Aorta (tissue), 5 donors: ENCODE data around the gene SYNGR3. TPM values are rescaled to one million over a fixed set of nuclear protein-coding genes. Genes with fewer than 3 reads are reported as not detected.
"Not testable (repeated sequence)": the region's sequence is repeated elsewhere in the genome, so short reads cannot be mapped to it uniquely, and the experiment has no call there.

Source experiments
- ATAC-seq: fragments of 200-7000 bp; cut with Tn5 transposase; one replicate; pipeline ENCODE4 v1.9.1; 2022; ENCODE audit warnings: moderate library complexity; ENCODE audit not compliant: low FRiP score
- DNase-seq, 2 donors: peaks; one replicate each; pipeline ENCODE4 v3.0.0-alpha.2; 2020
- H3K27ac ChIP-seq, 2 donors: one replicate each; pipeline ENCODE4 v1.5.1; 2013; ENCODE audit warnings: low read length in 2 of 2, mild to moderate bottlenecking in 2 of 2, moderate library complexity in 2 of 2, control low read depth in 1 of 2, inconsistent platforms in 1 of 2, low read depth in 1 of 2
- H3K27me3 ChIP-seq, 2 donors: one replicate each; pipeline ENCODE4 v1.6.1; 2013; ENCODE audit warnings: control low read depth in 1 of 2, low read length in 1 of 2, mild to moderate bottlenecking in 1 of 2, moderate library complexity in 1 of 2; ENCODE audit not compliant: insufficient read depth in 2 of 2, control insufficient read depth in 1 of 2
- H3K36me3 ChIP-seq, 2 donors: one replicate each; pipeline ENCODE4 v1.6.1; 2013; ENCODE audit warnings: control low read depth in 1 of 2, low read length in 1 of 2, mild to moderate bottlenecking in 1 of 2; ENCODE audit not compliant: insufficient read depth in 2 of 2, control insufficient read depth in 1 of 2
- H3K4me1 ChIP-seq, 2 donors: one replicate each; pipeline ENCODE4 v1.6.1; 2013; ENCODE audit warnings: low read length in 2 of 2, control low read depth in 1 of 2, mild to moderate bottlenecking in 1 of 2, moderate library complexity in 1 of 2; ENCODE audit not compliant: insufficient read depth in 2 of 2, control insufficient read depth in 1 of 2
- H3K4me3 ChIP-seq, 2 donors: one replicate each; pipeline ENCODE4 v1.5.1; 2013; ENCODE audit warnings: low read length in 2 of 2, control low read depth in 1 of 2, mild to moderate bottlenecking in 1 of 2
- H3K9me3 ChIP-seq: one replicate; pipeline ENCODE4 v1.6.1; 2013; ENCODE audit warnings: mild to moderate bottlenecking, low read length; ENCODE audit not compliant: control insufficient read depth
- WGBS, 2 donors: extraction: QIAGEN DNeasy Blood & Tissue Kit; methylation state at CpG; one replicate each; pipeline ENCODE4 v1.1.7; 2013; 5-methylcytosine and 5-hydroxymethylcytosine counted together
- intact Hi-C, 2 donors: fragments of 100-400 bp; cut with DNase I; formaldehyde crosslinking; loops; one replicate each; pipeline versions ENCODE4 v1.14.2 to v1.15.0; 2022
- polyA plus RNA-seq, 2 donors: library from polyadenylated mRNA; stranded (reverse); fragments of 200-250 nt; gene quantifications; one replicate each; pipeline ENCODE4 v1.2.3, GENCODE V29; 2013
- total RNA-seq, 2 donors: library from RNA; stranded (reverse); fragmentation: NEBNext Ultra II Directional; extraction: Animal tissue kit (Norgen Biotek cat#: 25700); gene quantifications; one replicate each; pipeline ENCODE4 v1.2.1, GENCODE V29; 2021
- donor health status: healthy with polysubstance abuse.
- donor health status: Bipolar disorder and iron deficiency.
- donor health status: DM: no; HTN: no; CAD: no.
- donor health status: DM: no; HTN: no; CAD: no.
- donor health status: DM: yes; HTN: yes; CAD: no.

The SYNGR3 gene
- total and polyA plus RNA-seq, 4 donors: 0.26 to 0.57 (median 0.36) TPM; not detected in 1

GRCh38 chr16:2033057-2033908, 43.5 kb downstream of the SYNGR3 start:
- intact Hi-C loops: no loop called here
- DNase-seq: peak; percentile 80 to 92
- ATAC-seq: peak; percentile 75
- H3K36me3 ChIP-seq: no peaks in the 10 kb centered on the region
- H3K4me1 ChIP-seq: no peaks in the 10 kb centered on the region
- no peaks in the 10 kb centered on the region for H3K27me3 ChIP-seq
- peak overlapping the region in 1 of 2 donors; percentile 3 for H3K4me3 ChIP-seq
- 2 to 5% methylated on average over 30 to 37 of the region's 37 CpGs for WGBS, 2 donors
- H3K27ac ChIP-seq: peak overlapping the region; percentile 64 to 91
- H3K9me3 ChIP-seq: no peaks in the 10 kb centered on the region

DNA sequence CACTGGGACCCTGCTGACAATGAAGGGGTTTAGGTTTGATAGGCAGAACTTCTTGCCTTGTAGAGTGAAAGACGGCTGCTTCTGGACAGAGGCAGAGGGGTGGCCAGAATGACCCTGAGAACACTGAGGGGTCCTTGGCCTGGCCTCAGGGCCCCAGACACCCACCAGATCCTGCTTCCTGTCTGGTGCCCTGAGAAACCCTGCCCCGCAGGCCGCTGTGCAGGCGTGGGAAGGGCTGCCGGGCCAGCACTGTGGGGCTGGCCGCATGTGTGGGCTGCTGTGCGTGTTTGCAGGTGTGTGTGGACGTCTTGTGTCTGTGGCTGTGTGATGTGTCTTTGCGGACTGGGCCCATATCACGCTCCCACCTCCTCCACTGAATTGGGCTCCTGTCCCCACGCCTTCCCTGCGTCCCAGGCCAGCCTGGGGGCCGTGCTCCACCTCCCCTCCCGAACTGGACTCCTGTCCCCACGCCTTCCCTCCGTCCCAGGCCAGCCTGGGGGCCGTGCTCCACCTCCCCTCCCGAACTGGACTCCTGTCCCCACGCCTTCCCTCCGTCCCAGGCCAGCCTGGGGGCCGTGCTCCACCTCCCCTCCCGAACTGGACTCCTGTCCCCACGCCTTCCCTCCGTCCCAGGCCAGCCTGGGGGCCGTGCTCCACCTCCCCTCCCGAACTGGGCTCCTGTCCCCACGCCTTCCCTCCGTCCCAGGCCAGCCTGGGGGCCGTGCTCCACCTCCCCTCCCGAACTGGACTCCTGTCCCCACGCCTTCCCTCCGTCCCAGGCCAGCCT, 44.3 kb downstream of the SYNGR3 start:
- H3K27me3 ChIP-seq, DNase-seq, H3K4me3 ChIP-seq, H3K9me3 ChIP-seq, intact Hi-C loops, H3K36me3 ChIP-seq, ATAC-seq, H3K4me1 ChIP-seq: not testable (repeated sequence)
- H3K27ac ChIP-seq: peak overlapping the region; percentile 64 to 91
- WGBS, 2 donors: 8 to 12% methylated on average over 14 to 16 of the region's 32 CpGs

DNA sequence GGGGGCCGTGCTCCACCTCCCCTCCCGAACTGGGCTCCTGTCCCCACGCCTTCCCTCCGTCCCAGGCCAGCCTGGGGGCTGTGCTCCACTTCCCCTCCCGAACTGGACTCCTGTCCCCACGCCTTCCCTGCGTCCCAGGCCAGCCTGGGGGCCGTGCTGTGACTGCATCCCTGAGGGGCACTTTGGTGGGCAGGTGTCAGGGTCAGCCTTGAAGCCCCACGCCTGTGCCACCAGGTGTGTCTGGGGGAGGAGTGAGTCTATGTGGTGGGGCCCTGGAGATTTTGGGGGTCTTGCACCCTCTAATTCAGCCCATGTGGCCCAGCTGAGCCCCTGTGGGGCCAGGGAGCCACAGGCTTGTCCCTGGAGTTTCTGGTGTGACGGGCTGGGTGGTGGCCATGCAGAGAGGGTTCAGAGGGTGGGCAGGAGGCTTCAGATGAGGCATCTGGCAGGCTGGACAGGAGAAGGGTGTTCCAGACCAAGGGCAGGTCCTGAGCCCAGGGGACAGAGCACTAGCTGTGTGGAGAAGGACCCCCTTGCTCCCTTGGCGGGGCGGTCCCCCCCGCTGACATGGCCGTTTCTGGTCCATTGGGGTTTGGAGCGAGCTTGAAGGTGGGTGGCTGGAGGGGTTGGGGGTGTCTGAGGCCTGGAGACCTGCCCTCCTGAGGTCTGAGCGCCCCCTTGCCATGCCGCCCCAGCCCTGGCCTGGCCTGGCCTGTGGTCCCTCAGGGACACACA, 45.1 kb downstream of the SYNGR3 start:
- Histone ChIP-seq H3K27ac (peak overlapping the region; percentile 73 to 93), H3K27me3 (no peaks in the 10 kb centered on the region), H3K9me3 (no peaks in the 10 kb centered on the region), H3K36me3 (no peaks in the 10 kb centered on the region), H3K4me1 (no peaks in the 10 kb centered on the region), H3K4me3 (no peak overlapping the region)
- ATAC-seq (no peak), DNase-seq (no peak)
- WGBS, 2 donors: 28 to 40% methylated on average over 14 to 17 of the region's 17 CpGs
- intact Hi-C loops: no loop called here

DNA sequence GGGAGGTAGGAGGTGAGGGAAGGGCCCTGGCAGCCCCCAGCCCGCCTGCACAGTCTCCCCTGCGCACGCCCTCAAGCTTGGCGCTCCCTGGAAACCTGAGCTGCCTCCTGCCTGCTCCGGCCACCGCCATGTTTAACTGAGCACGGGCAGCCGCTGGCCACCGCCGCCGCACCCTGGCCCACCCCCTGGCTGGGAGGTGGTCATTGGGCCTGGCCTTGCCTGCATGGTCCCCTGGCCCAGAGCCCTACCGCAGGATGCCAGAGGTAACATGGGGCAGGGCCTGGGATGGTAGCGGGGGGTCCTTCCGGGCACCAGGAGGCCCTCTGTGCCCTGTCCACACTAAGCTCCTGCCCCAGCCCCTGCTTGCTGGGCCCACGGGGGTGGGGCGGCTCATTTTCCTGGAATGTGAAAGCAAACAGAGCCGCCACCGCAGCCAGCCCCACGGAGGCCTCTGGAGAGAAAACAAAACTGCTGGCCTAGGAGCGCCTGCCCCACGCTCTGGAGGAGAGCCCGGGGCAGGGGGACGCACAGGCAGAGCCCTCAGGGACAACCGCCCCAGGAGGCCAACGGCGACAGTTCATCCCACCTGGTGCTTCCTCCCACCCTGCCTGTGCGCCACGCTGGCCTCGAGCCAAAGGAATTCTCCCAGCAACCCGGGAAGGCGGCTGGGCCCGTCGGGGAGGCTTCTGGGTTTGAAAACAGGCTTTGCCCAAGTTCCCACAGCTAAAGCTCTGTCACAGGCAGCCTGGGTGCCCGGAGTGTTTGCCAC, 45.8 kb downstream of the SYNGR3 start:
- no peaks in the 10 kb centered on the region for H3K36me3 ChIP-seq
- no peaks in the 10 kb centered on the region for H3K27me3 ChIP-seq
- no peaks in the 10 kb centered on the region for H3K9me3 ChIP-seq
- intact Hi-C loops: no loop called here
- WGBS, 2 donors: 10% methylated on average over 32 to 34 of the region's 34 CpGs
- H3K4me1 ChIP-seq: no peaks in the 10 kb centered on the region
- DNase-seq (peak; percentile 90 to 93), ATAC-seq (peak; percentile 62)
- H3K27ac ChIP-seq: peak overlapping the region; percentile 73 to 93
- H3K4me3 ChIP-seq: no peak overlapping the region

GRCh38 chr16:2036200-2036966, 46.6 kb downstream of the SYNGR3 start:
- Histone ChIP-seq H3K36me3 (no peaks in the 10 kb centered on the region), H3K9me3 (no peaks in the 10 kb centered on the region), H3K4me1 (no peaks in the 10 kb centered on the region), H3K4me3 (no peak overlapping the region), H3K27me3 (no peaks in the 10 kb centered on the region), H3K27ac (peak overlapping the region; percentile 7 to 93)
- DNase-seq (no peak), ATAC-seq (no peak)
- WGBS, 2 donors: 74 to 77% methylated on average over 42 to 47 of the region's 47 CpGs
- intact Hi-C loops: no loop called here

GRCh38 chr16:2037115-2037514, 47.3 kb downstream of the SYNGR3 start:
- H3K27me3 ChIP-seq: no peaks in the 10 kb centered on the region
- H3K36me3 ChIP-seq: no peaks in the 10 kb centered on the region
- intact Hi-C loops: no loop called here
- no peak for ATAC-seq
- no peak for DNase-seq
- peak overlapping the region in 1 of 2 donors; percentile 93 for H3K27ac ChIP-seq
- no peak overlapping the region for H3K4me3 ChIP-seq
- H3K4me1 ChIP-seq: no peaks in the 10 kb centered on the region
- no peaks in the 10 kb centered on the region for H3K9me3 ChIP-seq
- WGBS, 2 donors: 86 to 88% methylated on average over 14 to 15 of the region's 15 CpGs

DNA sequence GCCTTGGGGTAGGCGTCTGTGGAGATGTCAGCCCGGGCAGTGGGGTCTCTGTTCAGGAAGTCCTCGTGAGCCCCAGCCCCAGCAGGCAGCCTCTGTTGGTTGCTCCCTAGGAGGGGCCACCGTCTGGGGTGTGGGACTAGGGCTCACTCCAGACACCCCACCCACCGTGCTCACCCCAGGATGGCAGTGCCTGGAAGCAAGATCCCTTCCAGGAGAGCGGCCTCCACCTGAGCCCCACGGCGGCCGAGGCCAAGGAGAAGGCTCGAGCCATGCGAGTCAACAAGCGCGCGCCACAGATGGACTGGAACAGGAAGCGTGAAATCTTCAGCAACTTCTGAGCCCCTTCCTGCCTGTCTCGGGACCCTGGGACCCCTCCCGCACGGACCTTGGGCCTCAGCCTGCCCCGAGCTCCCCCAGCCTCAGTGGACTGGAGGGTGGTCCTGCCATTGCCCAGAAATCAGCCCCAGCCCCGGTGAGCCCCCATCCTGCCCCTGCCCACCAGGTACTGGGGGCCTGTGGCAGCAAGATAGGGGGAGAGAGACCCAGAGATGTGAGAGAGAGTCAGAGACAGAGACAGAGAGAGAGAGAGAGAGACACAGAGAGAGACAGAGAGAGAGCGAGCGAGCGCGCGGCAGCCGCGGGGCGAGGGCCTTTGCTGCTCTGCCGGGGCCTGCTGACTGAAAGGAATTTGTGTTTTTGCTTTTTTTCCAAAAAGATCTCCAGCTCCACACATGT, 48.0 kb downstream of the SYNGR3 start:
- intact Hi-C loops: no loop called here
- Histone ChIP-seq H3K4me1 (no peaks in the 10 kb centered on the region), H3K9me3 (no peaks in the 10 kb centered on the region), H3K36me3 (no peaks in the 10 kb centered on the region), H3K27me3 (no peaks in the 10 kb centered on the region), H3K4me3 (no peak overlapping the region), H3K27ac (peak overlapping the region; percentile 5 to 6)
- ATAC-seq: no peak
- 76 to 85% methylated on average over 28 to 29 of the region's 29 CpGs for WGBS, 2 donors
- no peak for DNase-seq
